GM18511 (cell line): ENCODE measurements around the gene CTNNBIP1.

Experiments
- ATAC-seq: cut with Tn5 transposase; IDR thresholded peaks from one replicate; pipeline ENCODE4 v1.9.1; 2021; ENCODE audit warnings: mild to moderate bottlenecking, moderate library complexity; ENCODE audit not compliant: unreplicated experiment

The CTNNBIP1 gene

GRCh38 chr1:9859281-9860014 lies 50.6 kb downstream of the CTNNBIP1 start:
- no peak for ATAC-seq

- ATAC-seq = no peak
These were observed 51.6 kb downstream of the CTNNBIP1 start for GRCh38 chr1:9858293-9859035.

GRCh38 chr1:9855186-9855585 lies 54.9 kb downstream of the CTNNBIP1 start:
- ATAC-seq = no peak

- ATAC-seq = no peak
These were observed 56.8 kb downstream of the CTNNBIP1 start for GRCh38 chr1:9853249-9853595.

- ATAC-seq = no peak
These were observed 57.4 kb downstream of the CTNNBIP1 start for GRCh38 chr1:9852410-9853248.

- ATAC-seq = no peak
These were observed 58.1 kb downstream of the CTNNBIP1 start for GRCh38 chr1:9852004-9852403.

GRCh38 chr1:9850442-9851162 lies 59.5 kb downstream of the CTNNBIP1 start:
- ATAC-seq = no peak

- ATAC-seq = no peak
These were observed 60.2 kb downstream of the CTNNBIP1 start for GRCh38 chr1:9849691-9850441.

- ATAC-seq = no peak
These were observed 62.0 kb downstream of the CTNNBIP1 start for GRCh38 chr1:9848022-9848421.

GRCh38 chr1:9847269-9847668 lies 62.8 kb downstream of the CTNNBIP1 start:
- ATAC-seq = no peak

- ATAC-seq = no peak
These were observed 63.4 kb downstream of the CTNNBIP1 start for GRCh38 chr1:9846611-9847171.

GRCh38 chr1:9845914-9846313 lies 64.2 kb downstream of the CTNNBIP1 start:
- ATAC-seq = no peak

GRCh38 chr1:9844756-9845155 lies 65.3 kb downstream of the CTNNBIP1 start:
- no peak for ATAC-seq

- no peak for ATAC-seq
These were observed 66.0 kb downstream of the CTNNBIP1 start for GRCh38 chr1:9844106-9844505.

- no peak for ATAC-seq
These were observed 66.5 kb downstream of the CTNNBIP1 start for GRCh38 chr1:9843576-9843945.

GRCh38 chr1:9842781-9843575 lies 67.1 kb downstream of the CTNNBIP1 start:
- ATAC-seq = no peak

- no peak for ATAC-seq
These were observed 67.9 kb downstream of the CTNNBIP1 start for GRCh38 chr1:9842073-9842711.

- no peak for ATAC-seq
These were observed 68.6 kb downstream of the CTNNBIP1 start for GRCh38 chr1:9841460-9841859.

GRCh38 chr1:9840176-9840575 lies 69.9 kb downstream of the CTNNBIP1 start:
- ATAC-seq = no peak
